Effector memory CD4-positive, alpha-beta T cell (primary cell): ENCODE data around the gene AMMECR1L.
"Not testable (repeated sequence)": the region's sequence is repeated elsewhere in the genome, so short reads cannot be mapped to it uniquely, and the experiment has no call there.

Source experiments
- DNase-seq, 3 donors: peaks; one replicate each; pipeline ENCODE4 v3.0.0-alpha.2; 2020
- H3K27ac ChIP-seq: 2 replicates; pipeline ENCODE4 v1.7.0; 2013; ENCODE audit warnings: mild to moderate bottlenecking, low read length, moderate library complexity; ENCODE audit not compliant: insufficient read depth, poor library complexity, severe bottlenecking
- H3K27me3 ChIP-seq: replicated peaks from 2 replicates; pipeline ENCODE4 v1.7.0; 2013; ENCODE audit warnings: mild to moderate bottlenecking, low read length; ENCODE audit not compliant: insufficient read depth, control insufficient read depth, poor library complexity, severe bottlenecking
- H3K36me3 ChIP-seq: 2 replicates; pipeline ENCODE4 v1.7.0; 2013; ENCODE audit warnings: mild to moderate bottlenecking, low read length, moderate library complexity; ENCODE audit not compliant: control insufficient read depth, insufficient read depth
- H3K4me1 ChIP-seq: 2 replicates; pipeline ENCODE4 v1.7.0; 2013; ENCODE audit warnings: low read length, mild to moderate bottlenecking; ENCODE audit not compliant: control insufficient read depth, insufficient read depth, poor library complexity, severe bottlenecking
- H3K4me3 ChIP-seq: 2 replicates; pipeline ENCODE4 v1.7.0; 2013; ENCODE audit warnings: low read length, low read depth, mild to moderate bottlenecking; ENCODE audit not compliant: insufficient read depth, poor library complexity, severe bottlenecking
- H3K9me3 ChIP-seq: 2 replicates; pipeline ENCODE4 v1.7.0; 2013; ENCODE audit warnings: mild to moderate bottlenecking, low read length, moderate library complexity; ENCODE audit not compliant: control insufficient read depth

The AMMECR1L gene

DNA sequence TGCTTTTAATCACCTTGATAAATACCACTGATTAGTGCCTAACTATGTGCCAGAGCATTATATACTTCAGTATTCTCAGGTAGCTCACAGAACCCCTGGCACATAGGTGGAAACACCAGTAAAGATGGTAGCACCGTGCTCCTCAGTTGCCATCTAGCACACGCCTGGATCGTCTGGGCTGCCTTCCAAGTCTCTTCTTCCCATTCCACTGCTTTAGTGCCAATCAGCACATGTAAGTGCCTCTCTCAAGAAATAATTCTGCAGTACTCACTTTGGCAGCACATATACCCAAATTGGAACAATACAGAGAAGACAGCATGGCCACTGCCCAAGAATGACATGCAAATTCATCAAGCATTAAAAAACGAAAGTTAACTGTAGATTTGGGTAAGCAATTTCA, 40.8 kb downstream of the AMMECR1L start:
- no peak for DNase-seq
- no peak overlapping the region for H3K4me3 ChIP-seq
- H3K27ac ChIP-seq = no peak overlapping the region
- H3K4me1 ChIP-seq = no peaks in the 10 kb centered on the region
- no peaks in the 10 kb centered on the region for H3K27me3 ChIP-seq
- peaks cover 33% of the 10 kb centered on the region for H3K36me3 ChIP-seq
- no peaks in the 10 kb centered on the region for H3K9me3 ChIP-seq

- no peaks in the 10 kb centered on the region for H3K9me3 ChIP-seq
- H3K4me1 ChIP-seq = no peaks in the 10 kb centered on the region
- no peak overlapping the region for H3K27ac ChIP-seq
- no peaks in the 10 kb centered on the region for H3K27me3 ChIP-seq
- no peak overlapping the region for H3K4me3 ChIP-seq
- peaks cover 23% of the 10 kb centered on the region for H3K36me3 ChIP-seq
- no peak for DNase-seq
Observed at GRCh38 chr2:127843677-127844076, 42.1 kb downstream of the AMMECR1L start.

GRCh38 chr2:127841466-127842178, 44.1 kb downstream of the AMMECR1L start:
- no peak overlapping the region for H3K4me3 ChIP-seq
- H3K9me3 ChIP-seq = no peaks in the 10 kb centered on the region
- H3K27me3 ChIP-seq = no peaks in the 10 kb centered on the region
- no peak overlapping the region for H3K27ac ChIP-seq
- no peak for DNase-seq
- H3K36me3 ChIP-seq = peaks cover 7% of the 10 kb centered on the region
- H3K4me1 ChIP-seq = no peaks in the 10 kb centered on the region

GRCh38 chr2:127840893-127841292, 44.9 kb downstream of the AMMECR1L start:
- DNase-seq = no peak
- H3K27me3 ChIP-seq = no peaks in the 10 kb centered on the region
- H3K4me3 ChIP-seq = no peak overlapping the region
- H3K36me3 ChIP-seq = peaks cover 3% of the 10 kb centered on the region
- H3K4me1 ChIP-seq = no peaks in the 10 kb centered on the region
- no peaks in the 10 kb centered on the region for H3K9me3 ChIP-seq
- no peak overlapping the region for H3K27ac ChIP-seq

- Histone ChIP-seq H3K4me1 (peaks cover 8% of the 10 kb centered on the region), H3K9me3 (no peaks in the 10 kb centered on the region), H3K27ac (no peak overlapping the region), H3K36me3 (no peaks in the 10 kb centered on the region), H3K4me3 (no peak overlapping the region), H3K27me3 (no peaks in the 10 kb centered on the region)
- no peak for DNase-seq
Observed at GRCh38 chr2:127834951-127835350, 50.8 kb downstream of the AMMECR1L start.

GRCh38 chr2:127829845-127830246, 55.9 kb downstream of the AMMECR1L start:
- H3K27ac ChIP-seq = peak overlapping the region; percentile 48
- peak; percentile 41 to 54 (median 52) for DNase-seq
- peaks cover 8% of the 10 kb centered on the region for H3K4me1 ChIP-seq
- H3K27me3 ChIP-seq = no peaks in the 10 kb centered on the region
- no peak overlapping the region for H3K4me3 ChIP-seq
- H3K36me3 ChIP-seq = no peaks in the 10 kb centered on the region
- H3K9me3 ChIP-seq = no peaks in the 10 kb centered on the region

DNA sequence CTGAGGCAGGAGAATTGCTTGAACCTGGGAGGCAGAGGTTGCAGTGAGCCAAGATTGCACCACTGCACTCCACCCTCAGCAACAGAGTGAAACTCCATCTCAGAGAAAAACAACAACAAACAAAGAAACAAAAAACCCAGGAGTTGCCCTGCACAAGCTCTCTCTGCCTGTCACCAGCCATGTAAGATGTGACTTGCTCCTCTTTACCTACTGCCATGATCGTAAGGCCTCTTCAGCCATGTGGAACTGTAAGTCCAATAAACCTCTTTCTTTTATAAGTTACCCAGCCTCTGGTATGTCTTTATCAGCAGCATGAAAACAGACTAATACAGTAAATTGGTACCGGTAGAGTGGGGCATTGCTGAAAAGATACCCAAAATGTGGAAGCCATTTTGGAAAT, 59.0 kb downstream of the AMMECR1L start:
- not testable (repeated sequence) for H3K36me3 ChIP-seq, H3K4me3 ChIP-seq, H3K9me3 ChIP-seq, H3K27me3 ChIP-seq, DNase-seq, H3K27ac ChIP-seq, H3K4me1 ChIP-seq

- H3K4me1 ChIP-seq = peaks cover 8% of the 10 kb centered on the region
- DNase-seq = no peak
Observed at GRCh38 chr2:127826047-127826446, 59.7 kb downstream of the AMMECR1L start.

GRCh38 chr2:127820080-127820668, 65.6 kb downstream of the AMMECR1L start:
- Histone ChIP-seq H3K4me3 (no peak overlapping the region), H3K9me3 (no peaks in the 10 kb centered on the region), H3K36me3 (no peaks in the 10 kb centered on the region), H3K4me1 (no peaks in the 10 kb centered on the region), H3K27me3 (no peaks in the 10 kb centered on the region), H3K27ac (no peak overlapping the region)
- DNase-seq = no peak

More at GRCh38 chr2:127826047-127826446, 59.7 kb downstream of the AMMECR1L start:
- Histone ChIP-seq H3K27me3 (no peaks in the 10 kb centered on the region), H3K27ac (no peak overlapping the region), H3K4me3 (no peak overlapping the region), H3K36me3 (no peaks in the 10 kb centered on the region), H3K9me3 (no peaks in the 10 kb centered on the region)

DNA sequence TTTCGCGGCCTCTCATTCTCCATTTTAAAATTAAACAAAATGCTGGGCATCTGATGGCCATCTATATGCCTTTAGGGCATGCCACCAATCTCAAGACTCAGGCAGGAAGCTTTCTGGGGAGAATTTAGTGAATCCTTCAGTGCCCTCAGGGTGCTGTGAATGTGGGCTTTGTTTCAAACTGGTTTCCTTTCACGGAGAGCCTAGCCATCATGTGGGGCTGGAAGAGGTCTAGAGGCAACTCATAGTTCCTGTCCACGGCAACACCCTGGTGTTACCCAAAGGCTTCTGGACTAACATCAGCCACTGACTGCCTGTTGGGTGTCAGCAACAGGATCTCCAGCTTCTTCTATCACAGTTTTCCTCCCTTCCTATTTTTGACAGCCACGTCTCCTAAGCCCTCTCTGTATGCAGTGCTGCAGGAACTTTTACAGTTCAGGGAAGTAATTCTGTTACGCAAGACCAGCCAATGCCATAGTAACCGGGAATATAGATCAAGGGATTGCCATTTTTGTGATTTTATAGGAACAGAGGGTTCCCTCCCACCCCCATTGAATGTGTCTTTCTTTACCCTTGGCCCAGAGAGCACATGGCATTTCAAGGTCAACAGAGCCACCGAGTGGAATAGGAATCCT, 66.8 kb downstream of the AMMECR1L start:
- Histone ChIP-seq H3K27me3 (no peaks in the 10 kb centered on the region), H3K36me3 (no peaks in the 10 kb centered on the region), H3K4me1 (no peaks in the 10 kb centered on the region), H3K9me3 (no peaks in the 10 kb centered on the region), H3K4me3 (no peak overlapping the region), H3K27ac (no peak overlapping the region)
- DNase-seq = no peak
